ENCODE data around the gene ABCA8. TPM values are rescaled to one million over a fixed set of nuclear protein-coding genes. Genes with fewer than 3 reads are reported as not detected.

The ABCA8 gene
- total RNA-seq, 1 donor = 36.2 TPM

- TF ChIP-seq CTCF (IDR thresholded peaks at IDR 0.05; ENCODE audit: extremely low read depth, low read depth, low read length) = no peak
- Histone ChIP-seq H3K27me3 (ENCODE audit: insufficient read depth, low read length) (no peaks in the 10 kb centered on the region), H3K36me3 (ENCODE audit: insufficient read depth, low read length) (no peaks in the 10 kb centered on the region), H3K4me2 (ENCODE audit: insufficient read depth, low read length) (no peak overlapping the region), H2AFZ (ENCODE audit: low read length) (no peak overlapping the region), H3K4me1 (ENCODE audit: insufficient read depth, low read length) (peaks cover 26% of the 10 kb centered on the region), H3K27ac (ENCODE audit: low read depth, low read length) (peak overlapping the region; percentile 80), H4K20me1 (ENCODE audit: insufficient read depth, low read length) (no peaks in the 10 kb centered on the region), H3K4me3 (ENCODE audit: insufficient read depth, low read length) (no peak overlapping the region), H3K79me2 (ENCODE audit: insufficient read depth, low read length) (no peaks in the 10 kb centered on the region), H3K9me3 (ENCODE audit: low read depth, low read length) (no peaks in the 10 kb centered on the region)
- no peak for DNase-seq (ENCODE audit: insufficient read length, low spot score, missing footprints)
Measured at GRCh38 chr17:68908045-68908444, 47.1 kb downstream of the ABCA8 start.

GRCh38 chr17:68906638-68907037 lies 48.6 kb downstream of the ABCA8 start:
- Histone ChIP-seq H4K20me1 (ENCODE audit: insufficient read depth, low read length) (no peaks in the 10 kb centered on the region), H3K27me3 (ENCODE audit: insufficient read depth, low read length) (no peaks in the 10 kb centered on the region)
- no peak for DNase-seq (ENCODE audit: insufficient read length, low spot score, missing footprints)

GRCh38 chr17:68903286-68903685 lies 51.9 kb downstream of the ABCA8 start:
- Histone ChIP-seq H3K27me3 (ENCODE audit: insufficient read depth, low read length) (no peaks in the 10 kb centered on the region), H3K4me1 (ENCODE audit: insufficient read depth, low read length) (peaks cover 1% of the 10 kb centered on the region), H3K27ac (ENCODE audit: low read depth, low read length) (no peak overlapping the region), H4K20me1 (ENCODE audit: insufficient read depth, low read length) (no peaks in the 10 kb centered on the region), H3K36me3 (ENCODE audit: insufficient read depth, low read length) (no peaks in the 10 kb centered on the region), H2AFZ (ENCODE audit: low read length) (no peak overlapping the region), H3K79me2 (ENCODE audit: insufficient read depth, low read length) (no peaks in the 10 kb centered on the region), H3K4me2 (ENCODE audit: insufficient read depth, low read length) (no peak overlapping the region), H3K4me3 (ENCODE audit: insufficient read depth, low read length) (no peak overlapping the region), H3K9me3 (ENCODE audit: low read depth, low read length) (no peaks in the 10 kb centered on the region)
- TF ChIP-seq CTCF (IDR thresholded peaks at IDR 0.05; ENCODE audit: extremely low read depth, low read depth, low read length) = no peak
- DNase-seq (ENCODE audit: insufficient read length, low spot score, missing footprints) = no peak

More at GRCh38 chr17:68906638-68907037, 48.6 kb downstream of the ABCA8 start:
- Histone ChIP-seq H3K9me3 (ENCODE audit: low read depth, low read length) (no peaks in the 10 kb centered on the region), H3K4me1 (ENCODE audit: insufficient read depth, low read length) (peaks cover 26% of the 10 kb centered on the region), H3K27ac (ENCODE audit: low read depth, low read length) (no peak overlapping the region), H2AFZ (ENCODE audit: low read length) (no peak overlapping the region), H3K4me2 (ENCODE audit: insufficient read depth, low read length) (no peak overlapping the region), H3K4me3 (ENCODE audit: insufficient read depth, low read length) (no peak overlapping the region), H3K36me3 (ENCODE audit: insufficient read depth, low read length) (no peaks in the 10 kb centered on the region), H3K79me2 (ENCODE audit: insufficient read depth, low read length) (no peaks in the 10 kb centered on the region)
- peak; percentile 49 for TF ChIP-seq CTCF (IDR thresholded peaks at IDR 0.05; ENCODE audit: extremely low read depth, low read depth, low read length)

GRCh38 chr17:68897557-68897956 lies 57.6 kb downstream of the ABCA8 start:
- Histone ChIP-seq H3K27me3 (ENCODE audit: insufficient read depth, low read length) (no peaks in the 10 kb centered on the region), H4K20me1 (ENCODE audit: insufficient read depth, low read length) (no peaks in the 10 kb centered on the region), H3K9me3 (ENCODE audit: low read depth, low read length) (no peaks in the 10 kb centered on the region), H3K4me2 (ENCODE audit: insufficient read depth, low read length) (no peak overlapping the region), H3K4me3 (ENCODE audit: insufficient read depth, low read length) (no peak overlapping the region), H2AFZ (ENCODE audit: low read length) (no peak overlapping the region), H3K36me3 (ENCODE audit: insufficient read depth, low read length) (no peaks in the 10 kb centered on the region), H3K4me1 (ENCODE audit: insufficient read depth, low read length) (no peaks in the 10 kb centered on the region), H3K79me2 (ENCODE audit: insufficient read depth, low read length) (no peaks in the 10 kb centered on the region), H3K27ac (ENCODE audit: low read depth, low read length) (no peak overlapping the region)
- DNase-seq (ENCODE audit: insufficient read length, low spot score, missing footprints) = no peak
- TF ChIP-seq CTCF (IDR thresholded peaks at IDR 0.05; ENCODE audit: extremely low read depth, low read depth, low read length) = no peak
